HG03571 (cell line): ENCODE measurements around the gene ITPR3.

ENCODE experiments used
- ATAC-seq: cut with Tn5 transposase; IDR thresholded peaks from one replicate; pipeline ENCODE4 v1.9.1; 2021; ENCODE audit not compliant: unreplicated experiment

ITPR3 gene

DNA sequence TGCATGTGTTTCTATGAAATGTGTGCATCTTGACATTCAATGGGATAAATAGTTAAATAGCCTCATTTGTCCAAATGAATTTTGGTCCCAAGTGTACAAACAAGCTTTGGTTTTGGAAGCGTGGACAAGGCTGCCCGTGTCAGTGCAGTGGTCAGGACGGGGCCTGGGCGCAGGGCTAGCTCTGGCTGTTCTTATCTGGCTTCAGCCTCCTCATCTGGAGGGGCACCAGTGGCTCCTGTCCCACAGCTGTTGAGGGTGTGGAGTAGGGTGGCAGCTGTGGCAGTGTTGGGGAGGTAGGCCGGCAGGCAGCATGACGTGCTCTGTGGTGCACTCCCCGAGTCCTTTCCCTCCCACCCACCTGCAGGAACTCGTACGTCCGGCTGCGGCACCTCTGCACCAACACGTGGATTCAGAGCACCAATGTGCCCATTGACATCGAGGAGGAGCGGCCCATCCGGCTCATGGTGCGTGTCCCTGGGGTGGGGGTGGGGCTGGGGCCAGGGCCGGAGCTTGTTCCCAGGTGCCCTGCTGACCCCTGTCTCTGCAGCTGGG is 43.5 kb downstream of the ITPR3 start:
- no peak for ATAC-seq

DNA sequence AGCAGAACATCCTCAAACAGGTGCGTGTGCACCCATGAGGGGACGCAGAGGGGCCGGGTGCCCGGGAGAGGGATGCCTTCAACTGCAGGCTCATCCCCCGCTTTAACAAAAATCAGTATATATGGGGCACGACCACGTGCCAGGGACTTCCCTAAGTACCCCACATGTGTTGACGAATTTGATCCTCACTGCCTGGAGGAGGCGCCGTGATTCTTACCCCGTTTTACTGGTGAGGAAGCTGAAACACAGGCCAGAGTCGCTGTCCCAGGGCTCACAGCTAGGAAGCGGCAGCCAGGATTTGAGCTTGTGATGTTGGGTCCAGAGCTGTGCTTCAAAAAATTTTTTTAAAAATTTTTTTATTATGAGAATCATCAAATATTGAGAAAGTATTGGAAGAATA is 44.8 kb downstream of the ITPR3 start:
- no peak for ATAC-seq

DNA sequence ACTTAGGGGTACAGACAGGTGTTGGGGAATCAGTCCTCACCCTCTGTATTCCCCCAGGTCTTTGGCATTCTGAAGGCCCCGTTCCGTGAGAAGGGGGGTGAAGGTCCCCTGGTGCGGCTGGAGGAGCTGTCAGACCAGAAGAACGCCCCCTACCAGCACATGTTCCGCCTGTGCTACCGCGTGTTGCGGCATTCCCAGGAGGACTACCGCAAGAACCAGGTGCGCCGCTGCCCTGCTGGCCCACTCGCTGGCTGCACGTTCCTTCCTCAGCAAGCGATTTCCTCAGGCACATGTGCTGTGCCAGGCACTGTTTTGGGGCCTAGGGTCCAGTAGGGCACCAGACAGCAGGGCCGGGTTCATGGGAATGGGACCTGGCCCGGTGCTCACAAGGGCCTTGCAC is 46.0 kb downstream of the ITPR3 start:
- no peak for ATAC-seq

DNA sequence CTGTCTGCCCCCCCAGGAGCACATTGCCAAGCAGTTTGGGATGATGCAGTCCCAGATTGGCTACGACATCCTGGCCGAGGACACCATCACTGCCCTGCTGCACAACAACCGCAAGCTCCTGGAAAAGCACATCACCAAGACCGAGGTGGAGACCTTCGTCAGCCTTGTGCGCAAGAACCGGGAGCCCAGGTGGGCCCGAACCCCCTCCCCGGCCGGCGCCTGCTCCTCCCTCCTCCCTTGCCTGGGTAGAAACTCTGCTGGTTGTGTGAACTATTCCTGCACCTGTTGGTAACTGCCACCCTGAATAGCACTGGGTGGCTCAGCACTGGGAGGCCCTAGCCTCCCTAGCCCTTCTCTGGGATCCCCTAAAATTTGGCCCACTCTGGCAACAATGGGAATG is 46.7 kb downstream of the ITPR3 start:
- ATAC-seq, result no peak

DNA sequence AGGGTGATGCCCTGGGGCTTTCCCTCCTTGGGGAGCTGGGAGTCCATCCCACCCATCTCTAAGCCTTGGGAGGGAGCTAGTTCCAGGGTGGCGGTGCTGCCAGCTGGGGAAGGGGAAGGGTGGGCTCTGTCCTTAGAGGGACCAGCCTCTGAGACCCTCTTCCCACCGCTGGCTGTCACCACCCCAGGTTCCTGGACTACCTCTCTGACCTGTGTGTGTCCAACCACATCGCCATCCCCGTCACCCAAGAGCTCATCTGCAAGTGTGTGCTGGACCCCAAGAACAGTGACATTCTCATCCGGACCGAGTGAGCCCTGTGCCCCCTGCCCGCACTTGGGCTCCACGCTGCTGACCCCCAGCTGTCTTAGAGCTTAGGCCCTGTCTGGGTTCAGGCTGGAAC is 47.2 kb downstream of the ITPR3 start:
- ATAC-seq, result no peak

DNA sequence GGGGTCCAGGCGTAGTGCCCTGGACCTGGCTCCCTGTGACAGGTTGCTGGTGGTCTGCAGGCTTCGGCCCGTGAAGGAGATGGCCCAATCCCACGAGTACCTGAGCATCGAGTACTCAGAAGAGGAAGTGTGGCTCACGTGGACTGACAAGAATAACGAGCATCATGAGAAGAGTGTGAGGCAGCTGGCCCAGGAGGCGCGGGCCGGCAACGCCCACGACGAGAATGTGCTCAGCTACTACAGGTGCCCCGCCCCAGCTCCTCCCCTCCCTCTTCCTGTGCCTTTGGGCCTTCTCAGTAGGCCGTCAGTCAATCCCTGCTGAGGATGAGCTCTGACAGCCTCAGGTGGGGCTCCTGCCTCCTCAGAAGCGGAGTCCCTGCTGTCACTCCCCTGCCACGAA is 47.8 kb downstream of the ITPR3 start:
- ATAC-seq, result no peak

DNA sequence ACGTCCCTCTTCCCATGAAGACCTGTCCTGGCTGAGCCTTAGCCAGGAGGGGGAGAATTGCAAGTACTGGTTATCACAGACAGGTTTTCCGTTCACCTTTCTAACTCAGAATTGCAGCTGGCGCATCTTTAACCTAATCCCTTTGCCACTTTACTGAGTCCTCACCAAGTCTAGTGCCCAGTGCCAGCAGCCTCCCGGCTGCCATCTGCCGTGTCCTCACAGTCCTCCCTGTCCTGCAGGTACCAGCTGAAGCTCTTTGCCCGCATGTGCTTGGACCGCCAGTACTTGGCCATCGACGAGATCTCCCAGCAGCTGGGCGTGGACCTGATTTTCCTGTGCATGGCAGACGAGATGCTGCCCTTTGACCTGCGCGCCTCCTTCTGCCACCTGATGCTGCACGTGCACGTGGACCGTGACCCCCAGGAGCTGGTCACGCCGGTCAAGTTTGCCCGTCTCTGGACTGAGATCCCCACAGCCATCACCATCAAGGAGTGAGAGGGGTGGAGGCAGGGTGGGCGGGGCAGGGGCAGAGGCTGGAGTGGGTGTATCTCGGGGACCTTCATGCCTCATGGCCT is 49.1 kb downstream of the ITPR3 start:
- ATAC-seq, result no peak

DNA sequence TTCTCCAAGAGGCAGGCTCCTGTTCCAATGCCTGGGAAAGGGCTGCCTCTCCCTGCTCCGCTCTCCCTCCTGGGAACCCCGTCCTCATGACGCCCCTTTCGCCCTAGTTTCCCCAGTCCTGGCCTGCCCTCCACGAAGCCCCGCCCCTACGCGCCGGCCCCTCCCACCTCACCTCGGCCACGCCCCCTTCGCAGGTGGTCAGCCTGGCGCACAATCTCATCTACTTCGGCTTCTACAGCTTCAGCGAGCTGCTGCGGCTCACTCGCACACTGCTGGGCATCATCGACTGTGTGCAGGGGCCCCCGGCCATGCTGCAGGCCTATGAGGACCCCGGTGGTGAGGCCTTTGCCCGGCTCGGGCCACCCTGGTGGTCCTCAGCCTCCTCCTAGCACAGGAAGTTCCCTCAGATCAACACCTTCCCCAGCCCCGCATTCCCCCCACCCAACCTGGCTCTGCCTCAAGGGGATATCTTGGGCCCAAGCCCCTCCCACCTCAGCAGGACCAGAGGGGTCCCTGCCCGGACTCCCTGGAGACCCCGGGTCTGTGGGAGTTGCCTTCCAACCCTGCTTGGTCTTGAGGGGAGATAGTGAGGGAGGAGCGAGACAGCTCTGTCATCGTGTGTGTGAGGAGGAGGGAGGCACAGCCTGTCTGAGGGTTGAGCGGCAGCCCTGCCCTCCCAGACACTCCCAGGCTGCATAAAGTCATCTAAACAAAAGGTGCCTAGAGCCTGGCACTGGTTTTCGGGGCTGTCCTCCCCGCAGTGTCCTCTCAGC is 50.0 kb downstream of the ITPR3 start:
- ATAC-seq, result no peak

DNA sequence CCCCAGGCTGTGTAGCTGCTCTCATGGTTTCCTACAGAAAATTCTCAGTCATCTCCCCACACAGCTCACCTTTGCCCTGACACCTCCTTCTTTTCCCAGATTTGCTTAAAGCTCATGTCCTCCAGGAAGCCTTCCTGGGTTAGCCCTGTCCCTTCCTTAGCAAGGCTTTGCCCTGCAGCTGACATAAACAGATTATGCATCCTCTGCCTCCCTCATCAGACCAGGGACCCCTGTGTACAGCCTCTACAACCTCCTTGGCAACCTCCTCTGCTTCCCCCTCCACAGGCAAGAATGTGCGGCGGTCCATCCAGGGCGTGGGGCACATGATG is 50.6 kb downstream of the ITPR3 start:
- no peak for ATAC-seq

DNA sequence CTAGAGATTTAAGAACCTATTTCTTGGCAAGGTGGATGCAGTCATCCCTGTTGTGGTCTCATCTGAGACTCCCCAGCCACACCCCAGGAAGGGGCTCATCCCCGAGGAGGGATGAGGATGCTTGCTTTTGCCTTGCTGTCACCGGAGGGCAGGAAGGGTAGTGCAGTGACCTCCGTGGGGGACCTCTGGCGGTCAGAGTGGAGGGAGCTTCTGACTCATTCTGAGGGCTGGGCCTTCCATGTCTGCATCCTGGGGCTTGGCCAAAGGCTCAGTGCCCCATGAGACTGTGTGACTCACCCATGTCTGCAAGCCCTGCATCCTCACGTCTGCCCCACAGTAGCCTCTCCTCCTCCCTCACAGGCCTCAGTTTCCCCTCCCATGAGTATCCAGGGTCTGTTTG is 51.7 kb downstream of the ITPR3 start:
- no peak for ATAC-seq

DNA sequence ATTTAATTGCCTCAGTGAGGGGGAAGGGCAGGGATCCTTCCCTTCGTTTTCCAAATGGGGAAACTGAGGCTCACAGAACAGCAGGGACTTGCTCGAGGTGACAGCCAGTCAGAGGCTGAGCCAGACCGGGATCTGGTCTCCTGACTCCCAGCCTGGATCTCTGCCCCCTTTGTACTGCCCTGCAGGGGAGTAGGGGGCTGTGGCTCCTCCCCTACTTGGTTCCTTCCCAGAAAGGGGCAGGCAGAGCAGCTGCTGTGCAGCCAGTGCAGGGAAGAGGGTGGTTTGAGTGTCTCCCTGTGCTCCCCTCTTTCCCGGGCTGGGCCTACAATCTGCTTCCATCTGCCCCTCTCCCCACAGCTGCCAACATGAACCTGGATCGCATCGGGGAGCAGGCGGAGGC is 52.7 kb downstream of the ITPR3 start:
- no peak for ATAC-seq

DNA sequence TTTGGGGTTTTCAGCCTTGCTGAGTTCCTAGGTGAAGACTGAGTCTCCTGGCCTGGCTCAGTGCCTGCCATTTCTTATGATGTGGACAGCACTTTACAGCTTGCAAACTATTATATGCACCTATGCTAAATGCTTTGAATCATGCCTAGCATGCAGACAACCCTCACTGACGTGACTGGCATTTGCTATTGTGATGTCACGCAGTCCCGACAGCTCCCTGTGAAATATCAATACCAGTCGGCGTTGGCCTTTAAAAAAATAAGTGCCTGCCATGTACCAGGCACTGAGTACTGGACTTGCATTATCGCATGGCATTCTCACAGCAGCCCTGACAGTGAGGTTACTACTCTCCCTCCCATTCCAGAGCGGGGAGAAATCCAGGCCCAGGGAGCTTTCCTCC is 54.8 kb downstream of the ITPR3 start:
- no peak for ATAC-seq

DNA sequence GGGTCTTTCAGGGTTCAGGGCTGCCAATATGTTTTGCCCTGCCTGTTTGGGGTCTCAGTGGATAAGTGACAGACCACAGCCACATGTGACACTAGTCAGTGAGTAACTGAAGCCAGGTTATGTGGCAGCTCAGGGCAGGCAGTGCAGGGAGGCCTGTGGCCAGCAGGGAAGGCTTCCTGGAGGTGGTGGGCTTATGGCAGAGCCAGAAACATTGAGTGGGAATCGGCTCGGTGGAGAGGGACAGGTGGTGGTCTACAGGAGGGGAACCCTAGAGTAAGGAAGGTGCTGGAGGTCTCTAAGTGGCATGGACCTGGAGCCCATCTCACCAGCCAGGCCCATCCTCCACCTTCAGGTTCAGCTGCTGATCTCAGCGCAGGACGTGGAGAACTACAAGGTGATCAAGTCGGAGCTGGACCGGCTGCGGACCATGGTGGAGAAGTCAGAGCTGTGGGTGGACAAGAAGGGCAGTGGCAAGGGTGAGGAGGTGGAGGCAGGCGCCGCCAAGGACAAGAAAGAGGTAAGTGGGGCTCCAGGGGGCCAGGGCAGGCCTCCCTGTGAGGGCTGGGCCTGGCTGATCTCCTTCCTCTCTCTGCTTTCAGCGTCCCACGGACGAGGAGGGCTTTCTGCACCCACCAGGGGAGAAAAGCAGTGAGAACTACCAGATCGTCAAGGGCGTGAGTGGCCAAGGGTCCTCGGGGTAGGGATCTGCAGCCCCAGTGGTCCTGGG is 55.5 kb downstream of the ITPR3 start:
- ATAC-seq, result no peak

DNA sequence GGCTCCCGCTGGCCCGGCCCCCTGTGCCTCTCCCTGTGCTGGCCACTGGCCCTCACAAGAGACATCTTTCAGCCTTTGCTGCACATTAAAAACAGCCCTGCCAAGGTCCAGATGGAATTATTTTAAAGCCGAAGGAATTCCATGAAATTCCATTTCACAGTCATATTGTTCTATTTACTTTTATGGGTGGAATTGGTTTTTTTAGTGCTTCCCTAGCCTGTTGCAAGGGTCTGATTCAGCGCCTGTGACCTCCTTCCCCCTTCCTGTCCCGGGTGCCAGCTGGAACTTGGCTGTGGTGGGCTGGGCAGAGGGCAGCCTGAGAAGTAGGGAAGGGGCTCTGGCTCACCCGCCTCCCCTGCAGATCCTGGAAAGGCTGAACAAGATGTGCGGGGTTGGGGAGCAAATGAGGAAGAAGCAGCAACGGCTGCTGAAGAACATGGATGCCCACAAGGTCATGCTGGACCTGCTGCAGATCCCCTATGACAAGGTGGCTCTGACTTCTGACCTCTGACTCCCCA is 56.1 kb downstream of the ITPR3 start:
- no peak for ATAC-seq

DNA sequence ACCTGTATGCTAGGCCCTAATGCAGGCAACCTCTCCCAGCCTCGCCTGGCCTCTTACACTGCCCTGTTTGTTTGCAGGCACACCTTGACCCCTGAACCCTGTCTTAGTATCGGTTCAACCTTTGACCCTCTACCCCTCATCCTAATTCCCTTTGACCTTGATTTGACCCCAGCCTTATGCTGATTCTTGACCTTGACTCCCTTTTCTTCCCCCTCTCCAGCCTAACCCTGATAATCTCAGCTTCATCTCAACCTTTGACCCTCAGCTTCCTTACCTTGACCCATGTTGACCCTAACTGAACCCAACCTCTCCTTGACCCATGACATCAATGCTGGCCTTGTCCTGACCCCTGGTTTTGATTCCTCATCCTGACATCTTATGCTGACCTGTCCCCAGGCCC is 56.6 kb downstream of the ITPR3 start:
- no peak for ATAC-seq

DNA sequence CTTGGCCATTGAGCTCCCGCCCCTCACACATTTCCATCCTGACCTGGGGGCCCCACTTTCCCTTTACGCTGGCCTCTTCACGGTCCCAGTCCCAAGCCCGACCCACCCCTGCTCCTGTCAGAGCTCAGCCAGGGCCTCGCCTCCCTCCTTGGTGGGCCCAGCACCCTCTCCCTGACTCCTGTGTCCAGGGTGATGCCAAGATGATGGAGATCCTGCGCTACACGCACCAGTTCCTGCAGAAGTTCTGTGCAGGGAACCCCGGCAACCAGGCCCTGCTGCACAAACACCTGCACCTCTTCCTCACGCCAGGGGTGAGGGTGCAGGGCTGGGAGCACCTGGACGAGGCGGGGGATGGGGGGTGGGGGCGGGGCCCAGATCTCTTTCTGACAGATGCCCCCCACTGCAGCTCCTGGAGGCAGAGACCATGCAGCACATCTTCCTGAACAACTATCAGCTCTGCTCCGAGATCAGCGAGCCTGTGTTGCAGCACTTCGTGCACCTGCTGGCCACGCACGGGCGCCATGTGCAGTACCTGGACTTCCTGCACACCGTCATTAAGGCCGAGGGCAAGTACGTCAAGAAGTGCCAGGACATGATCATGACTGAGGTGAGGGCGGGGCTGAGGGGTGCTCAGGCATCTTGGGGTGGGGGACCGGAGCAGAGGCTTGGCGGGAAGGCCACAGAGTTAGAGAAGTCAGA is 57.3 kb downstream of the ITPR3 start:
- ATAC-seq, result no peak

DNA sequence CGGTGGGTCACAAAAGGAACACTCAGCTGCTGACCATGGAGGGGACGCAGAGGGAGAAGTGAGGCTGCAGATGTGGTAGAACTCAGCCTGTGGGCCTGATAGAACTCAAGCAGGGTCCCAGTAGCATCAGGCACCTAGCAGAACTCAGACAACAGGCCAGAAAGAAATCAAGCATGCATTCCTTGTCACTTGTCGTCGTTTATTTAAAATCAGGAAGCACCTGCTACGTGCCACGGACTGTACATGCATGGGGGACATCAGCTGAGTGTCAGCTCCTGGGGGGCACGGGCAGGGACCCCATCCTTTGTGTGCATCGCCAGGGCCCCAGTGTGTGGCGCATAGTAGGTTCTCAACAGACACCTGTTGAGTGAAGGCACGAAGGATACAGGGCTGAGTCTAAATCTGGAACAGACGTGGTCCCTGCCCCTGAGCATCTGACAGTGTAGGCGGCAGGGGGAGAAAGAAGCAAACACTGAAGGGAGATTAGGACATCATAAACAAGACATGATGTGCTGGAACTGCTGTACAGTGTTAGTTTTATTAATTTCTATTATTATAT is 57.9 kb downstream of the ITPR3 start:
- ATAC-seq, result no peak

DNA sequence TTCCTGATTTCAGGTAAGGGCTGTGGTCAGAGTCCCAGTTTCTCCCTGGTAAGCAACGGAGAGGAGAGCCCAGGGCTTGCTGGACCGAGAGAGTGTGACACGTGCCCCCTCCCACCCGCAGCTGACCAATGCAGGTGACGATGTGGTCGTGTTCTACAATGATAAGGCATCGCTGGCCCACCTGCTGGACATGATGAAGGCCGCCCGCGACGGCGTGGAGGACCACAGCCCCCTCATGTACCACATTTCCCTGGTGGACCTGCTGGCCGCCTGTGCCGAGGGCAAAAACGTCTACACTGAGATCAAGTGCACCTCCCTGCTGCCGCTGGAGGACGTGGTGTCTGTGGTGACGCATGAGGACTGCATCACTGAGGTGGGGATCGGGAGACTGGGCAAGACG is 58.6 kb downstream of the ITPR3 start:
- ATAC-seq, result no peak

DNA sequence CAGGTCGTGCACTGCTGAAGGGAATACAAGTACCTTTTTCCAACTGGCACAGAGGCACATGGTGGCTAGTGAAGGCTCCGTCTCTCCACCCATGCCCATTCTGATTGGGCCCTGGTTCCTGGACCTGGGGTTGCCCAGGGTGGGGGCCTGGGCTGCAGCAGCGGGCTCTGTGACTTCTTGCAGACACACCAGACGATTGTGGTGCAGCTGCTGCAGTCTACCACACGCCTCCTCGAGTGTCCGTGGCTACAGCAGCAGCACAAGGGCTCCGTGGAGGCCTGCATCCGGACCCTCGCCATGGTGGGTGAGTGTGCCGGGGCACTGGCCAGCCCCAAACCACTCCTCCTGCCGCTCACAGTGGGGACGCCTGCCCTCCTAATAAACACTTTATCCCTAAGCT is 61.2 kb downstream of the ITPR3 start:
- ATAC-seq, result no peak

DNA sequence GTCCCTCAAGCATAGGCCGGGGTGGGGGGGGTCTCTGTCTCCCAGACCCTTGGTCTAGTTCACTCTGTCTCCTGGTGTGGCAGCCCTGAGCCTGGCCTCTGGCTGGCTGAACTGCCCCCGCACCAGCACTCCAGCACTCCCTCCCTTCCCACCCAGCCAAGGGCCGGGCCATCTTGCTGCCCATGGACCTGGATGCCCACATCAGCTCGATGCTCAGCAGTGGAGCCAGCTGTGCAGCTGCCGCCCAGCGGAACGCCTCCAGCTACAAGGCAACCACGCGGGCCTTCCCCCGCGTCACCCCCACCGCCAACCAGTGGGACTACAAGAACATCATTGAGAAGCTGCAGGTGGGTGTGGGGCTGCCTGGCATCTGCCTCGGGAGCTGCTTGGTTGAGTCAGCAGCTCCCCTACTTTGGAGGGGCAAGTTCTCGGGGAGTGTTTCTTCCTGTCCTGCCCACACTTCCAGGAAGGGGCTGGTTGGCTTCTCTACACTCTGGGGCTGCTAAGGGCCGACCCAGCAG is 62.0 kb downstream of the ITPR3 start:
- ATAC-seq, result no peak
